Measurements from ENCODE around the gene PCSK6.

- no peak for TF ChIP-seq CTCF (IDR thresholded peaks at IDR 0.05; ENCODE audit: control extremely low read depth in 1 of 3, insufficient read depth in 1 of 3, low read depth in 1 of 3, low read length in 3 of 3)
- no peak for TF ChIP-seq ATF2 (IDR thresholded peaks at IDR 0.05; ENCODE audit: low read length)
- no peak for TF ChIP-seq ATF3 (IDR thresholded peaks at IDR 0.05; ENCODE audit: insufficient read depth, low read depth, low read length)
- TF ChIP-seq TAF1 (IDR thresholded peaks at IDR 0.05; ENCODE audit: low read depth, low read length), result no peak
- no peak for TF ChIP-seq POU5F1 (IDR thresholded peaks at IDR 0.05; ENCODE audit: low read depth, low read length)
- TF ChIP-seq ZNF274 (IDR thresholded peaks at IDR 0.05; ENCODE audit: borderline replicate concordance, extremely low read depth, low read length), result no peak
- no peak for TF ChIP-seq POLR2A (IDR thresholded peaks at IDR 0.05; ENCODE audit: control extremely low read depth in 1 of 2, low read depth in 2 of 2, low read length in 2 of 2)
- TF ChIP-seq CEBPB (IDR thresholded peaks at IDR 0.05; ENCODE audit: low read depth, low read length), result no peak
- no peak for TF ChIP-seq SIN3A (conservative IDR thresholded peaks at IDR 0.05 in 1 of 2, IDR thresholded peaks at IDR 0.05 in 1 of 2; ENCODE audit: low read depth in 1 of 2, low read length in 2 of 2)
These were observed 28.4 kb downstream of the PCSK6 start for GRCh38 chr15:101461097-101461496.

All from H1 (cell line).